Stimulated activated CD8-positive, alpha-beta memory T cell treated with anti-CD3 and anti-CD28 coated beads, Interleukin-12 subunit alpha, Interleukin-12 subunit beta, amount 100 ng/mL, for 24 hours (primary cell): ENCODE data around the gene LUM.

Experiments used
- DNase-seq: peaks from one replicate; pipeline ENCODE4 v3.0.0-alpha.2; 2020; ENCODE audit errors: extremely low read depth

Gene LUM

DNA sequence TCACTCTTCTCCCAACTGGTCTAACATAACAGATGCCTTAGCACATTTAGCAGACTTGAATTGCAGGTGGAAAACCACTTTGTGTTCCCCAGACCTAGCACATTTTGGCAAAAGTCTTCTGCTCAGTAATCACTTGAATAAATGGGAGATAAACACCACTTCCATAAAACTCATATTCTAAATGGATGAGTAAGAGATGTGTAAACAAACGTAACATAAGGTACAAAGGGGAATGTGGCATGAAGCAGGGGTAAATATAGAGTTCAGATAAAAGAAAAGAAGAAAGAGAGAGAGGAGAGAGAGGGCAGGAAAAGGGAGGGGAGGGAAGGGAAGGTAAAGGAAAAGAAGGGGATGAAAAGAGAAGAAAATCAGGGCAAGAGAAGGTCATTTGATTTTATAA is 36.4 kb downstream of the LUM start:
- no peak for DNase-seq

DNA sequence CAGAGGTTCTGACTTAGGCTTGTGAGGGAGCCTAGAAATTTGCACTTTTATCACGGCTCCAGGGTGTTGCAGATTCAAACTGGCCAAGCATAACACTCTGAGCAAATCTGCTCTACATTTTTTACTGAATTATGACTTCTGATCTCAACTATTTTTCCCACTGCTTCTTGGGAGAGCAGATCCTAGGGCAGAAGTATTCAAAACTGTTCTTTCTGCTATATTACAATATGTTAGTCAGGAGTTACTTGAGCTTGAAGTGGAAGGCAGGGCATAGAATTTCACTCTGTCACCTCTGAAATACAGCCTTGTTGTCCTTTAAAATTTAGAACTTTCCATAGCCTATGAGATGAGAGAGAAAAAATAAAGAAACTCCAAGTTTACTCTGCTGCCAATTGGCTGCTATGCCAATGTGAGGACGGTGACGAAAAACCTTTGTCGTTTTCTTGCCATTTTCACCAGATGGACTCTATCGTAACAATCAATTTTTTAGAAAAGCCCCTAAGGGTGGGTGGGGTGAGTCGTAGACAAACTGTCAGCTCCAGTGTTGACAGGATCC is 37.1 kb downstream of the LUM start:
- DNase-seq: no peak

DNA sequence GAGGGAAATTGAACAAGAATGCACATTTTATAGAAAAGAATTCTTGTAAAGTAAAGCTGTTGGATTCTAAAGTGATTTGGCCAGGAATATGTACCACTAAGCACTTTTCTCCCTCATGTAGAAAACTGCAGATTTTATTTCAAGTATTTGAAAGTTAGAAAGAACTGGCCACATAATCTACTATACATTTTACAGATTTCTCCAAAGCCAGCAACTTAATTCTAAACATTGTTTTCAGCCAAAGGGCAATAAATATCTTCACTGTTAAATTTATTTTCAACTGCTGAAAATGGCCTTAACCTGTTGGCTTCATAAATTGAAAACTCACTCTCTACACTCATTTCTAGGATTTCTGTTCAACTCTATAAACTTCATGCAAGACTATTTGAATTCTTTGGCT is 37.9 kb downstream of the LUM start:
- DNase-seq: no peak

DNA sequence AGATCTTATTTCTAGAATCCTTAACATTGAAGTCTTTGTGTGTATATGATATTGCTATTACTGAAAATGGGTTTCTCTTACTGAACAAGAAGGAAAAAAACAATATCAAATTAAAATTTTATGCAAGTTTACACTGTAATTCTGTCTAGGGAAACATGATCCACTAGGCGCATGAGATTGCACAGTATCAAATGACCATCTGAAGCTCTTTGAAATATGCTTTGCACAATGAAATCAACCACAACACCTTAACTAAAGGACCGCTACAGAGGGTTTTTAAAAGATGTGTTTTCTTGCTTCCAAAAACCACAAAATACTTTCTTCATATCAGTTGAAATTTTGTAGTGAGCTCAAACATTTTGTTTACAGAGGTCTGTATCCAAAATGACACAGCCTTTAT is 38.4 kb downstream of the LUM start:
- no peak for DNase-seq

DNA sequence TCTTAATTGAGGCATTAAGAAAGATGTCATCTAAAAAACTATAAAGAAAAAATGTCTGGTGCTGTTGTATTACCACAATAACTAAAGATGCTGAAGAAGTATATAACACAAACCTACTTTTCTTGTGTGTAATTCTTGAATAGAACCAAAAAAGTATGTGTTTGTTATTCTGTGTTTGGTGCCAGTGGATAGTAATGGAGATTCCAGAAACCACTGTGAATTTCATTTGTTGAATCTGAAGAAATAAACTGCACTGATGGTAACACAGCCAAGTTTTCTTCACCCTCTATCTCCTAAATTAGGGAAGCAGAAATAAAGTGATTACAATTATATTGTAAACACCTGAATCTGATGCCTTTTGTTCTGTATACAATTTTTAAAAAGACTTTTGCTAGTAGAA is 40.4 kb downstream of the LUM start:
- no peak for DNase-seq

DNA sequence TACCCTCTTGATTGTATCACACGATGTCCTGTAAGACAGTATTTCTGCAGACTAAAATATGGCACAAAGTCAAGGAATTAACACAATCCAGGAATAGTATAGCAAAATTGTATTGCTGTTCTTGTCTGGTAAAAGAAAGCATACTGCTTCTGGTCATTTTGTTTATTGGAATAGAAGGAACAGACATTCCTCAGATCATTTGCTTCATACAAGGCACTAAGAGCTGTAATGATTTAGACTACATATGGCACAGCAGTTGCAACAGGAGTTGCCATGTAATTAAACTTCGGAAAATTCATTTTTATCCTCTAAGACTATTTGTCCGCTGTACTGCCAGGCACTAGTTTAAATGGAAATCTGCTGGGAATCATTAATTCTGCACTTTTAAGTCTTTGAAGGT is 45.9 kb downstream of the LUM start:
- DNase-seq: no peak

DNA sequence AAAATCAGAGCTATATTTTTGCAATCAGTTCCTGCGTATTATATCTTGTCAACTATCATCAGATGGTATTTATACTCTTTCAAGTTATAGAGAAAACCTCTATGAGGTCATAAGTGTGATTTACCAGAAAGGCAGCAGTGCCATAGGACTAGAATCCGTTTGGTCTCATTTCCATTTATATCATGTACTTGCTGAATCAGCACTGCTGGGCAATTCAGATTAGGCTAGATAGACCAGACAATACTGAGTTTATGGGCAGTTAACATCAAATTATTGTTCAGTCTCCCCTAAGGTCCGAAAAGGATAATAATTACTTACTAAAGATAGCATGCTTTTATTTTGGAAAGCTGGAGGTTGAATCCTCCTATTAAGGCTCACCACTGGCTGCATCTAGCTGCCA is 46.7 kb downstream of the LUM start:
- no peak for DNase-seq

DNA sequence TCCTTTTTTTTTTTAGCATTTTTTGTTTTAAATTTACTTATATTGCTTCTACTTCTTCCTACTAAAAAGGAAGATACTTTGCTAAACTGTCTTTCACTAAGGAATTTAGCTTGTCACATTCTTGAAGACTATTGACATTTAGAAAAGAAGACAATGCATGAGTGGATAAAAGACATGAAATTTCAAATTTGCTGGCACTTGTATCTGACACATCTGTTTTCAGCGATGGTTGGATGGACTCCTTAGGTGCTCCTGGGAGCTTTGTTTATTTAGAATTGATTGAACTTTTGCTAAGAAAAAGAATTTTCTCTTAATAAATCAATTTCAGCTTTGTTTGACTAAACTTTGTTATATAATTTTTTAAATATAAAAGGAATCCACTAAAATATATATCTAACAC is 50.2 kb downstream of the LUM start:
- no peak for DNase-seq

DNA sequence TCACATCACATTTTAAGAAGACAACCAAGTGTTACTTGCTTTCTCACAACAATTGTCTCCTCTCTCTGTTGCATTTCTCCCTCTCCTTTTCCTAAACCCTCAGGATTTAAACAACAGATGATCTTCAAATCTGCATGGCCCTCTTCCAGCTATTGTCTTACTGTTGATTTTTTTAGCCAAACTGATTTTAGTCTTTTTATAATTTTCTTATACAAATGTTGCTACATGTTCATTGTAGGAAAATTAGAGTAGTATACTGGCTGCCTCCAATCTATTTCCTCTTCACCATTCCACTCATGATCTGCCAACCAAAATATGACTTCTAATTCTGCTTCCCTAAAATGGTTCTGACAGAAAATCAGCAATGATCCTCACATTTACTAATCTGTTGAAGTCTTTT is 52.1 kb downstream of the LUM start:
- DNase-seq: no peak

DNA sequence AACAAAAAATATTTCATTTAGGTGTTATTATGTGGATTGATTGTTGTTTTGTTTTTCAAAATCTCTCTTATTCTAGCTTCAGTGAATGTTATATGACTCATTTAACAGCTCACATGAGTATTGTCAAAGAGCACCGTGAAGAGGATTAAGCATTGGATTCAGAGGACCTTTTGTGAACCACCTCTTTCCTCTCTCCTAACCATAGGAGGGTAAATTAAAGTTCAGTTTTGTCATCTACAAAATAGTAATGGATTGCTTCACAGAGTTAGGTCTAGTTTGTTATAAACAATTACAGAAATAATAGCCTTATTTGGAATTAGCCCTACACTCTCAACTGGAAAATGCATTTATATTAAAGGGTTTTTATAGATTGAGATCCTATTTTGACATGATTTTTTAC is 52.5 kb downstream of the LUM start:
- DNase-seq: no peak

DNA sequence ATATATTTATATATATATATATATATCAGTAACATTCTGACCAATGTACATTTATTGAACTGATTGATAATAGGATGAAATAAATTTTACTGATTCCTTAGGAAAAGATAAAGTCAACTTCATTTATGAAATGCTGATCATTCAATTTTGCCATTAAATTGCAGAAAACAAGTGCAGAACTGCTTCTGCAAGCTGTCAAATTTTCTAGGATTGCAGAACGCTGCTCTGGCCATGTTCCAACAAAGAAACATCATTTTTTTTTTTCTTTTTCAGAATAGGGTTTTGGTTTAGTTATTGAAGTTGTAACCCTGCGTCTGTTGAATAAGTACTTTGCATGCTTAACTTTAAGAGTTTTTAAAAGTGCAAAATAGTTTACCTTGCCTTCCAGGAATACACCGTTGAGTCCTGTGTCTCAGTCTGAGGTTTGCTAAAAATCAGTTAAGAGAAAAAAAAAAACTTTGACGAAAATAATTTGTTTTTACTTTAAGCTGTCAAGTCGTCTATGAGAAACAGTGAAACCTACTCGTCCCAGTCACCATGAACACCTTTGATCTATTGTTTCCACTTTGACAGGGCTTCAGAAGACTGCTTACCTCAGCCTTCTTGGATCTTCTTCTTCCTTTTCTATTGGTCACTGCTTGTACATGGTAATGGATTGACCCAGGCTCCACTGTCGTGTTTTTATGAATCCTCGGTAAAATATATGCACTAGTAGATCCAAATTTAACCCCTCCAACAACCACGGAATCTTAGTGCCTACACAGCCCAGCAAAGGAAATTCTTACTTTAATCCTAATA is 53.7 kb downstream of the LUM start, which contains the start of gene KERA:
TSS of gene KERA (minus strand) at position 657 of the 798 bp plus-strand sequence. CDS start 1,743 bp downstream, outside the sequence.
- DNase-seq: no peak

DNA sequence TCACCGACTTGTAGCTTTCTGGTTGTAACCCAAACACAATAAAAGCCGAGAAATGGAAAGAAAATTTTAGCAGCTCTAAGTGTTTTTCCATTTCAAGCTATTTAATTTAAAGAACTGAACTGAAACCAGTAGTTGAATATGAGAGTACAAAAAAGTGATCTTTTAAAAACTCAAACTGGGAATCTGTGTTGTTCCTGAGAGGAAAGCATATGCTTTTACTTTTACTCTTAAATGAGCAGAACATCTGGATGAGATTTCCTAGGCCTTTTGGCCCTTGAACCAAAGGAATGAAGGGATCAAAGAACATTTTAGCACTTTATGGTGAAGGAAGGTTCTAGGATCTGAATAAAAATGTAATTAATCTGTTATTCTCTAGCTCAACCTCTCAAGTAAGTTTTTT is 54.8 kb downstream of the LUM start:
- DNase-seq: no peak

DNA sequence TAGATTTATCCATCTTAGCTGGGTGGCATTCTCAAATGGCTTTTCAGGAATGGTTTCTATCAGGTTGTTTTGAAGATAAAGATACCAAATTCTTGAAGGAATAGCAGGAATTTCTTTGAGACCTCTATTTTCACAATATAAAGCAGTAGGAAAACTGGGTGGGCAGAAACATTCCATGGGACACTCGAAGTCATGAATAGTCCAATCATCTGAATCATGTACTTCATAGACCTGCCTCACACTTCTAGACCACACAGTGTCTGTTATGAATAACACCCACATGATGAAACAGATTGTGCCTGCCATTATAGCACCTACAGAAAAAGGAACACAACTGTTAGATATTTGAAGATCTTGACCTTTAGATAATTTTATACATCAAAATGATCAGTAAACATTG is 55.3 kb downstream of the LUM start:
- no peak for DNase-seq

DNA sequence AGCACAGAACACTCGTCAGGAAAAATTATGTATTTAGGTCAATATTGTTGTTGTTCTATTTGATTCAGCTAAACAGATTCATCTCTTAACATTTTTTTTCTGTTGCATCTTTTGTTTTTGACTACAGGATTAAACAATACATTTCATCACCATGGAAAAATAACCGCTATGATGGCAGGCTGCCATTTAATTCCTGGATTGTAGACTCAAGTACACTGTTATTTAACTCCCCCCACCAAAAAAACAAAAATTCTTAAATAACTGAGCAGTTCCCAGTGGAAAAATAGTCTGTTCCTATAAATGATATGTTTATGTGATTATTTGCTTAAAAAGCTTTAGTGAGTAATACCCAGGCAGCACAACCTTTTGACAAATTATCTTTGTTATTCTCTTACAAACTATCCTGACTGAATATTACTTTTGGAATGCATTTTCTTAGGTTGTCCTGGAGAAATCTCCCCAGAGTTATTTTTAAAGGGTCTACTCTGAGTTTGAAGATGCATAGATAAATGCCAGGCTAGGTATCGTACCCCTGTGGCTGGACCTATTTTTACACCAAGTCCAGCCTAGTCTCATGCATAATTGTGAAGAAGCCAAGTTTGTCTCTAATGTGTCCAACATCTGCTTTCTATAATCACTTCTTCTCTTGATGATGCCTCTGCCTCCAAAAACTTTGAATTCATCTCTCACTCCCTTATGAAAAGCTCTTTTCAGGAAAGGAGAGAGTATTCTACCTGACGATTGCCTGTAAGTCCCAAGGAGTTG is 57.2 kb downstream of the LUM start:
- DNase-seq: no peak
